ENCODE results near the gene CLK4. TPM values are rescaled to one million over a fixed set of nuclear protein-coding genes. Genes with fewer than 3 reads are reported as not detected.

The CLK4 gene
- total RNA-seq, 1 donor from 2014 or later, result 5.1 TPM

GRCh38 chr5:178651046-178651810 is 24.4 kb upstream of the CLK4 start:
- no peak for DNase-seq (ENCODE audit: low read depth)
- H3K4me3 ChIP-seq (ENCODE audit: low read depth, low read length), result no peak overlapping the region
- TF ChIP-seq, protein P1, sequence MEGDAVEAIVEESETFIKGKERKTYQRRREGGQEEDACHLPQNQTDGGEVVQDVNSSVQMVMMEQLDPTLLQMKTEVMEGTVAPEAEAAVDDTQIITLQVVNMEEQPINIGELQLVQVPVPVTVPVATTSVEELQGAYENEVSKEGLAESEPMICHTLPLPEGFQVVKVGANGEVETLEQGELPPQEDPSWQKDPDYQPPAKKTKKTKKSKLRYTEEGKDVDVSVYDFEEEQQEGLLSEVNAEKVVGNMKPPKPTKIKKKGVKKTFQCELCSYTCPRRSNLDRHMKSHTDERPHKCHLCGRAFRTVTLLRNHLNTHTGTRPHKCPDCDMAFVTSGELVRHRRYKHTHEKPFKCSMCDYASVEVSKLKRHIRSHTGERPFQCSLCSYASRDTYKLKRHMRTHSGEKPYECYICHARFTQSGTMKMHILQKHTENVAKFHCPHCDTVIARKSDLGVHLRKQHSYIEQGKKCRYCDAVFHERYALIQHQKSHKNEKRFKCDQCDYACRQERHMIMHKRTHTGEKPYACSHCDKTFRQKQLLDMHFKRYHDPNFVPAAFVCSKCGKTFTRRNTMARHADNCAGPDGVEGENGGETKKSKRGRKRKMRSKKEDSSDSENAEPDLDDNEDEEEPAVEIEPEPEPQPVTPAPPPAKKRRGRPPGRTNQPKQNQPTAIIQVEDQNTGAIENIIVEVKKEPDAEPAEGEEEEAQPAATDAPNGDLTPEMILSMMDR (conservative IDR thresholded peaks at IDR 0.05; ENCODE audit: low read depth, low read length), result no peak

DNA sequence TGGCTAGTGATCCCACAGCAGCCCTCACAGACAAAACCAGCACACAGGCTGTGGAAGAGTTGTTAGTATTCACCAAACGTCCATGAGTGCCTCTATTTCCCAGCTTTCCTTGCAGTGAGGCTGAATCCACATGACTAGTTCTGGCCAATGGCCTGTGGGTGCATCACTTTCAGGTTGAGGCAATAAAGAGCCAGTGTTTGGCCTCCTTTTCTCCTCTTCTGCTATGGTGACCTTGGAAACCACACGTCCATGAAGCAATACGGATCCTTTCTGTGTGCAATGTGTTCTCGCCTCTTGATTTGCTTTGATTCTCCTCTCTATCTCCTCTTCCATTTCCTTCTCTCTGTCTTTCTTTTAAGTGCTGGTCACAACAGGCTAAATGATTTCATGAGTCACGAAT is 23.4 kb upstream of the CLK4 start:
- TF ChIP-seq, protein P1 (conservative IDR thresholded peaks at IDR 0.05; ENCODE audit: low read depth, low read length), result no peak
- no peak overlapping the region for H3K4me3 ChIP-seq (ENCODE audit: low read depth, low read length)
- DNase-seq (ENCODE audit: low read depth), result no peak

GRCh38 chr5:178649580-178649979 is 22.7 kb upstream of the CLK4 start:
- DNase-seq (ENCODE audit: low read depth), result no peak
- no peak overlapping the region for H3K4me3 ChIP-seq (ENCODE audit: low read depth, low read length)
- TF ChIP-seq, protein P1 (conservative IDR thresholded peaks at IDR 0.05; ENCODE audit: low read depth, low read length), result no peak

GRCh38 chr5:178644826-178645545 is 18.1 kb upstream of the CLK4 start:
- H3K4me3 ChIP-seq (ENCODE audit: low read depth, low read length), result no peak overlapping the region
- TF ChIP-seq, protein P1 (conservative IDR thresholded peaks at IDR 0.05; ENCODE audit: low read depth, low read length), result no peak
- no peak for DNase-seq (ENCODE audit: low read depth)

DNA sequence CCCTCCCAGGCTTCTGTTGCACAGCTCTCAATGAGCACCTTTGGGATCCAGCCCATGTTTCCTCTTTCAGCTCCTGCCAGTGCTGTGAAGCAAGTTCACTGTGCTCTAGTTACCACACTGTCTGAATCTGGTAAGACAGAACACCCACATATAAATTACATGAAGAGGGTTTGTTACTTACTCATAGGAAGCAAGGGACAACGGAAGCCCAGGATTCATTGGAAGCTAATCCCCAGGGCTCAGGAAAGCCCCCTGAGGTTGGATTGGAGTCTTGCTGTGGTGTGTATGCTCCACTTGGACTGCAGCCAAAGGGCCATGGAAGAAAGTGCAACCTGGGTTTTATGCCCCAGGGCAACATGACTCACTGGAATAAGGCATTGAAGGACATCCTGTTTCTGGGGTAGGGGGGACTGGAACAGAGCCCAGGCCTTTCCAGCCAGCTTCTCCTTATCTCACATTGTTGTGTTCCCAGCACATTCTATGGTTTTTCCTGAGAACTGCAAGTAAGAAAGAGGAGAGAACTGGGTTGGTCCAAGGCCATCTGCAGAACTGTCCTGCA is 15.6 kb upstream of the CLK4 start:
- DNase-seq (ENCODE audit: low read depth), result peak; percentile 45
- no peak overlapping the region for H3K4me3 ChIP-seq (ENCODE audit: low read depth, low read length)
- TF ChIP-seq, protein P1 (conservative IDR thresholded peaks at IDR 0.05; ENCODE audit: low read depth, low read length), result no peak

GRCh38 chr5:178641711-178642110 is 14.9 kb upstream of the CLK4 start:
- no peak overlapping the region for H3K4me3 ChIP-seq (ENCODE audit: low read depth, low read length)
- no peak for DNase-seq (ENCODE audit: low read depth)
- TF ChIP-seq, protein P1 (conservative IDR thresholded peaks at IDR 0.05; ENCODE audit: low read depth, low read length), result no peak
